WTC11 (cell line): ENCODE data around the gene RTL3. TPM values are rescaled to one million over a fixed set of nuclear protein-coding genes. Genes with fewer than 3 reads are reported as not detected.

Experiments used
- ATAC-seq: fragments of 200-7000 bp; cut with Tn5 transposase; 2 replicates; pipeline ENCODE4 v1.10.0; 2021; ENCODE audit warnings: mild to moderate bottlenecking, moderate library complexity
- CTCF ChIA-PET: fragments of 300-600 bp; sonication (Branson Sonifier 250); formaldehyde crosslinking; loops from one replicate; lab custom pipeline; 2021; ENCODE audit warnings: antibody characterized with exemption; lab: Charles Lee
- POLR2A ChIA-PET: fragments of 350-600 bp; sonication (Branson Sonifier 250); formaldehyde crosslinking; loops from one replicate; lab custom pipeline; 2021; ENCODE audit warnings: antibody characterized with exemption; lab: Charles Lee
- DNase-seq: peaks from one replicate; pipeline ENCODE4 v3.0.0; 2021; ENCODE audit warnings: low spot score
- H3K27ac Mint-ChIP-seq: 2 replicates; pipeline ENCODE4 v1.8.0; 2021; ENCODE audit warnings: mixed read lengths
- H3K27me3 Mint-ChIP-seq: 2 replicates; pipeline ENCODE4 v1.8.0; 2021; ENCODE audit warnings: low read depth, mild to moderate bottlenecking, moderate library complexity, mixed read lengths
- H3K36me3 Mint-ChIP-seq: 2 replicates; pipeline ENCODE4 v1.8.0; 2021; ENCODE audit warnings: mixed read lengths
- H3K4me1 Mint-ChIP-seq: 2 replicates; pipeline ENCODE4 v1.8.0; 2022; ENCODE audit warnings: mixed read lengths
- H3K4me3 Mint-ChIP-seq: 2 replicates; pipeline ENCODE4 v1.8.0; 2021; ENCODE audit warnings: mild to moderate bottlenecking, moderate library complexity, mixed read lengths
- H3K9me3 Mint-ChIP-seq: 2 replicates; pipeline ENCODE4 v1.8.0; 2021; ENCODE audit warnings: mixed read lengths
- ATF1 ChIP-seq: sonication (generic); formaldehyde crosslinking; IDR thresholded peaks from 2 replicates; pipeline ENCODE4 v1.8.1; 2023; ENCODE audit warnings: mild to moderate bottlenecking, moderate library complexity, missing genetic modification reagents
- CBFB ChIP-seq: sonication (generic); formaldehyde crosslinking; IDR thresholded peaks from 2 replicates; pipeline ENCODE4 v1.8.1; 2022; ENCODE audit warnings: mild to moderate bottlenecking, low read depth, missing genetic modification reagents
- CDX4 ChIP-seq: fragments of 250-450 bp; sonication (Bioruptor Pico); IDR thresholded peaks from 2 replicates; pipeline ENCODE4 v1.9.0; 2021; ENCODE audit warnings: moderate library complexity, mild to moderate bottlenecking, inconsistent platforms, borderline replicate concordance
- CREM ChIP-seq: sonication (generic); formaldehyde crosslinking; IDR thresholded peaks from 2 replicates; pipeline ENCODE4 v1.8.1; 2022; ENCODE audit warnings: mild to moderate bottlenecking, missing genetic modification reagents, moderate library complexity
- EMX1 ChIP-seq: fragments of 250-450 bp; sonication (Bioruptor Pico); IDR thresholded peaks from 2 replicates; pipeline ENCODE4 v1.8.0; 2021; ENCODE audit warnings: mild to moderate bottlenecking
- ETV6 ChIP-seq: sonication (generic); formaldehyde crosslinking; IDR thresholded peaks from 2 replicates; pipeline ENCODE4 v1.8.1; 2022; ENCODE audit warnings: mild to moderate bottlenecking, missing genetic modification reagents
- FOXK1 ChIP-seq: sonication (generic); formaldehyde crosslinking; IDR thresholded peaks from 2 replicates; pipeline ENCODE4 v1.8.0; 2022; ENCODE audit warnings: mild to moderate bottlenecking, moderate library complexity, missing genetic modification reagents
- FOXP1 ChIP-seq: sonication (generic); formaldehyde crosslinking; IDR thresholded peaks from 2 replicates; pipeline ENCODE4 v1.8.0; 2022; ENCODE audit warnings: missing genetic modification reagents, mild to moderate bottlenecking, moderate library complexity, borderline replicate concordance
- GRHL2 ChIP-seq: fragments of 250-450 bp; sonication (Bioruptor Pico); IDR thresholded peaks from 2 replicates; pipeline ENCODE4 v1.8.0; 2022; ENCODE audit warnings: mild to moderate bottlenecking, moderate library complexity; ENCODE audit not compliant: insufficient replicate concordance, severe bottlenecking
- HMGA2 ChIP-seq: fragments of 250-450 bp; sonication (Bioruptor Pico); IDR thresholded peaks from 2 replicates; pipeline ENCODE4 v1.4.0; 2021; ENCODE audit warnings: mild to moderate bottlenecking, moderate library complexity
- HMGXB4 ChIP-seq: sonication (generic); formaldehyde crosslinking; IDR thresholded peaks from 2 replicates; pipeline ENCODE4 v1.8.1; 2023; ENCODE audit warnings: mild to moderate bottlenecking, moderate library complexity, missing genetic modification reagents
- IRF2 ChIP-seq: sonication (generic); formaldehyde crosslinking; IDR thresholded peaks from 2 replicates; pipeline ENCODE4 v1.8.0; 2022; ENCODE audit warnings: low read depth, missing genetic modification reagents, borderline replicate concordance
- MXD4 ChIP-seq: fragments of 250-450 bp; sonication (Bioruptor Pico); IDR thresholded peaks from 2 replicates; pipeline ENCODE4 v1.8.0; 2021; ENCODE audit warnings: mild to moderate bottlenecking, moderate library complexity, borderline replicate concordance
- MYBL2 ChIP-seq: sonication (generic); formaldehyde crosslinking; IDR thresholded peaks from 2 replicates; pipeline ENCODE4 v1.8.1; 2023; ENCODE audit warnings: mild to moderate bottlenecking, moderate library complexity, missing genetic modification reagents
- OVOL2 ChIP-seq: fragments of 250-450 bp; sonication (Bioruptor Pico); IDR thresholded peaks from 2 replicates; pipeline ENCODE4 v1.9.0; 2021; ENCODE audit warnings: mild to moderate bottlenecking, borderline replicate concordance
- RORB ChIP-seq: fragments of 250-450 bp; sonication (Bioruptor Pico); IDR thresholded peaks from 2 replicates; pipeline ENCODE4 v1.9.0; 2021; ENCODE audit warnings: mild to moderate bottlenecking
- SMAD4 ChIP-seq: sonication (generic); formaldehyde crosslinking; IDR thresholded peaks from 2 replicates; pipeline ENCODE4 v1.8.0; 2022; ENCODE audit warnings: mild to moderate bottlenecking, missing genetic modification reagents
- TEAD1 ChIP-seq: sonication (generic); formaldehyde crosslinking; IDR thresholded peaks from 2 replicates; pipeline ENCODE4 v1.8.0; 2022; ENCODE audit warnings: mild to moderate bottlenecking, missing genetic modification reagents
- TP53 ChIP-seq: sonication (generic); formaldehyde crosslinking; IDR thresholded peaks from 2 replicates; pipeline ENCODE4 v1.8.1; 2023; ENCODE audit warnings: mild to moderate bottlenecking, missing genetic modification reagents
- ZBTB21 ChIP-seq: sonication (generic); formaldehyde crosslinking; IDR thresholded peaks from 2 replicates; pipeline ENCODE4 v1.8.1; 2023; ENCODE audit warnings: mild to moderate bottlenecking, missing genetic modification reagents, borderline replicate concordance
- ZMAT4 ChIP-seq: fragments of 250-450 bp; sonication (Bioruptor Pico); IDR thresholded peaks from 2 replicates; pipeline ENCODE4 v1.9.0; 2021; ENCODE audit warnings: mild to moderate bottlenecking
- ZNF138 ChIP-seq: sonication (generic); formaldehyde crosslinking; conservative IDR thresholded peaks from 2 replicates; pipeline ENCODE4 v1.8.1; 2022; ENCODE audit warnings: mild to moderate bottlenecking, moderate library complexity, missing genetic modification reagents
- ZNF423 ChIP-seq: fragments of 250-450 bp; sonication (Bioruptor Pico); IDR thresholded peaks from 2 replicates; pipeline ENCODE4 v2.1.2; 2022; ENCODE audit warnings: mild to moderate bottlenecking, moderate library complexity
- total RNA-seq: library from RNA; stranded (reverse); gene quantifications from 3 replicates; pipeline ENCODE4 v1.2.3, GENCODE V29; 2021
- TF ChIP-seq, protein P1 (sequence below): sonication (generic); formaldehyde crosslinking; IDR thresholded peaks from 2 replicates; pipeline ENCODE4 v1.8.0; 2022; ENCODE audit warnings: mild to moderate bottlenecking, missing genetic modification reagents
- TF ChIP-seq, protein P2 (sequence below): sonication (generic); formaldehyde crosslinking; IDR thresholded peaks from 2 replicates; pipeline ENCODE4 v1.8.1; 2023; ENCODE audit warnings: mild to moderate bottlenecking, missing genetic modification reagents, moderate library complexity
- TF ChIP-seq, protein P3 (sequence below): sonication (generic); formaldehyde crosslinking; IDR thresholded peaks from 2 replicates; pipeline ENCODE4 v1.8.0; 2022; ENCODE audit warnings: missing genetic modification reagents
- TF ChIP-seq, protein P4 (sequence below): sonication (generic); formaldehyde crosslinking; conservative IDR thresholded peaks from 2 replicates; pipeline ENCODE4 v1.8.1; 2023; ENCODE audit warnings: mild to moderate bottlenecking, low read depth, missing genetic modification reagents, moderate library complexity

Gene RTL3
- total RNA-seq, 1 experiment from 2014 or later, result not detected

DNA sequence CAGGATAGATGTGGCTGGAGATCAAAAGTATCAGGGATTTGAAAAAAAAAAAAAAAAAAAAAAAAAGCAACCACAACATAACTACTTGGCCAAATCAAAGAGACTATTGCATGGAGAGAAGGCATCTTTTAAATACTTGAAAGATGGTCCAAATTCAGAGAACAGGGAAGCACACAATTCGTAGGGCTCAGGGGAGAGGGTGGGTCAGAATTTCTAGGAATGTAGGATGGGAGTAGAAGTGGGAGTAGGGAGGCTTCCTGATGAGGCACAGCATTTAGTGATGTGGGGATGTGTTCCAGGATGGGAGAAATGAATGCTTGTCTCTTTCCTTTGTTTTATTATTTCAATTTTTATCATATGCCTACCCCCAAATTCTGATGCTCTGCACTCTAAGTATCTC lies 36.3 kb downstream of the RTL3 start:
- Mint-ChIP-seq H3K27me3 (no peaks in the 10 kb centered on the region), H3K4me1 (no peaks in the 10 kb centered on the region), H3K9me3 (no peaks in the 10 kb centered on the region), H3K27ac (no peak overlapping the region), H3K36me3 (no peaks in the 10 kb centered on the region), H3K4me3 (no peak overlapping the region)
- POLR2A ChIA-PET, result no interaction called here
- ATAC-seq (no peak), DNase-seq (no peak)
- CTCF ChIA-PET, result no interaction called here
- TF ChIP-seq MXD4, result no peak
- no peak for TF ChIP-seq RORB
- TF ChIP-seq HMGXB4 (CRISPR knock-in tag), result no peak
- TF ChIP-seq MYBL2 (CRISPR knock-in tag), result no peak
- no peak for TF ChIP-seq ATF1 (CRISPR knock-in tag)
- TF ChIP-seq OVOL2 (CRISPR knock-in tag), result no peak
- TF ChIP-seq, protein P1, sequence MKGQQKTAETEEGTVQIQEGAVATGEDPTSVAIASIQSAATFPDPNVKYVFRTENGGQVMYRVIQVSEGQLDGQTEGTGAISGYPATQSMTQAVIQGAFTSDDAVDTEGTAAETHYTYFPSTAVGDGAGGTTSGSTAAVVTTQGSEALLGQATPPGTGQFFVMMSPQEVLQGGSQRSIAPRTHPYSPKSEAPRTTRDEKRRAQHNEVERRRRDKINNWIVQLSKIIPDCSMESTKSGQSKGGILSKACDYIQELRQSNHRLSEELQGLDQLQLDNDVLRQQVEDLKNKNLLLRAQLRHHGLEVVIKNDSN (CRISPR knock-in tag), result no peak
- no peak for TF ChIP-seq CDX4
- no peak for TF ChIP-seq FOXP1
- TF ChIP-seq ZBTB21 (CRISPR knock-in tag), result no peak
- TF ChIP-seq ZMAT4 (CRISPR knock-in tag), result no peak
- no peak for TF ChIP-seq CBFB (CRISPR knock-in tag)
- TF ChIP-seq FOXK1, result no peak
- TF ChIP-seq EMX1 (CRISPR knock-in tag), result no peak

- ChIA-PET CTCF (no interaction called here), POLR2A (no interaction called here)
- Mint-ChIP-seq H3K4me3 (no peak overlapping the region), H3K27ac (no peak overlapping the region), H3K36me3 (no peaks in the 10 kb centered on the region), H3K4me1 (no peaks in the 10 kb centered on the region), H3K27me3 (no peaks in the 10 kb centered on the region), H3K9me3 (no peaks in the 10 kb centered on the region)
- DNase-seq (no peak), ATAC-seq (no peak)
- TF ChIP-seq, protein P2, sequence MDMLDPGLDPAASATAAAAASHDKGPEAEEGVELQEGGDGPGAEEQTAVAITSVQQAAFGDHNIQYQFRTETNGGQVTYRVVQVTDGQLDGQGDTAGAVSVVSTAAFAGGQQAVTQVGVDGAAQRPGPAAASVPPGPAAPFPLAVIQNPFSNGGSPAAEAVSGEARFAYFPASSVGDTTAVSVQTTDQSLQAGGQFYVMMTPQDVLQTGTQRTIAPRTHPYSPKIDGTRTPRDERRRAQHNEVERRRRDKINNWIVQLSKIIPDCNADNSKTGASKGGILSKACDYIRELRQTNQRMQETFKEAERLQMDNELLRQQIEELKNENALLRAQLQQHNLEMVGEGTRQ (CRISPR knock-in tag), result no peak
- TF ChIP-seq FOXK1, result no peak
- no peak for TF ChIP-seq ZNF423 (CRISPR knock-in tag)
- TF ChIP-seq ETV6 (CRISPR knock-in tag), result no peak
- no peak for TF ChIP-seq ZMAT4 (CRISPR knock-in tag)
- no peak for TF ChIP-seq TP53
- TF ChIP-seq TEAD1 (CRISPR knock-in tag), result no peak
- no peak for TF ChIP-seq CREM (CRISPR knock-in tag)
- TF ChIP-seq, protein P3, sequence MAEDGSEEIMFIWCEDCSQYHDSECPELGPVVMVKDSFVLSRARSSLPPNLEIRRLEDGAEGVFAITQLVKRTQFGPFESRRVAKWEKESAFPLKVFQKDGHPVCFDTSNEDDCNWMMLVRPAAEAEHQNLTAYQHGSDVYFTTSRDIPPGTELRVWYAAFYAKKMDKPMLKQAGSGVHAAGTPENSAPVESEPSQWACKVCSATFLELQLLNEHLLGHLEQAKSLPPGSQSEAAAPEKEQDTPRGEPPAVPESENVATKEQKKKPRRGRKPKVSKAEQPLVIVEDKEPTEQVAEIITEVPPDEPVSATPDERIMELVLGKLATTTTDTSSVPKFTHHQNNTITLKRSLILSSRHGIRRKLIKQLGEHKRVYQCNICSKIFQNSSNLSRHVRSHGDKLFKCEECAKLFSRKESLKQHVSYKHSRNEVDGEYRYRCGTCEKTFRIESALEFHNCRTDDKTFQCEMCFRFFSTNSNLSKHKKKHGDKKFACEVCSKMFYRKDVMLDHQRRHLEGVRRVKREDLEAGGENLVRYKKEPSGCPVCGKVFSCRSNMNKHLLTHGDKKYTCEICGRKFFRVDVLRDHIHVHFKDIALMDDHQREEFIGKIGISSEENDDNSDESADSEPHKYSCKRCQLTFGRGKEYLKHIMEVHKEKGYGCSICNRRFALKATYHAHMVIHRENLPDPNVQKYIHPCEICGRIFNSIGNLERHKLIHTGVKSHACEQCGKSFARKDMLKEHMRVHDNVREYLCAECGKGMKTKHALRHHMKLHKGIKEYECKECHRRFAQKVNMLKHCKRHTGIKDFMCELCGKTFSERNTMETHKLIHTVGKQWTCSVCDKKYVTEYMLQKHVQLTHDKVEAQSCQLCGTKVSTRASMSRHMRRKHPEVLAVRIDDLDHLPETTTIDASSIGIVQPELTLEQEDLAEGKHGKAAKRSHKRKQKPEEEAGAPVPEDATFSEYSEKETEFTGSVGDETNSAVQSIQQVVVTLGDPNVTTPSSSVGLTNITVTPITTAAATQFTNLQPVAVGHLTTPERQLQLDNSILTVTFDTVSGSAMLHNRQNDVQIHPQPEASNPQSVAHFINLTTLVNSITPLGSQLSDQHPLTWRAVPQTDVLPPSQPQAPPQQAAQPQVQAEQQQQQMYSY (CRISPR knock-in tag), result no peak
- no peak for TF ChIP-seq SMAD4
- no peak for TF ChIP-seq IRF2 (CRISPR knock-in tag)
- TF ChIP-seq, protein P4, sequence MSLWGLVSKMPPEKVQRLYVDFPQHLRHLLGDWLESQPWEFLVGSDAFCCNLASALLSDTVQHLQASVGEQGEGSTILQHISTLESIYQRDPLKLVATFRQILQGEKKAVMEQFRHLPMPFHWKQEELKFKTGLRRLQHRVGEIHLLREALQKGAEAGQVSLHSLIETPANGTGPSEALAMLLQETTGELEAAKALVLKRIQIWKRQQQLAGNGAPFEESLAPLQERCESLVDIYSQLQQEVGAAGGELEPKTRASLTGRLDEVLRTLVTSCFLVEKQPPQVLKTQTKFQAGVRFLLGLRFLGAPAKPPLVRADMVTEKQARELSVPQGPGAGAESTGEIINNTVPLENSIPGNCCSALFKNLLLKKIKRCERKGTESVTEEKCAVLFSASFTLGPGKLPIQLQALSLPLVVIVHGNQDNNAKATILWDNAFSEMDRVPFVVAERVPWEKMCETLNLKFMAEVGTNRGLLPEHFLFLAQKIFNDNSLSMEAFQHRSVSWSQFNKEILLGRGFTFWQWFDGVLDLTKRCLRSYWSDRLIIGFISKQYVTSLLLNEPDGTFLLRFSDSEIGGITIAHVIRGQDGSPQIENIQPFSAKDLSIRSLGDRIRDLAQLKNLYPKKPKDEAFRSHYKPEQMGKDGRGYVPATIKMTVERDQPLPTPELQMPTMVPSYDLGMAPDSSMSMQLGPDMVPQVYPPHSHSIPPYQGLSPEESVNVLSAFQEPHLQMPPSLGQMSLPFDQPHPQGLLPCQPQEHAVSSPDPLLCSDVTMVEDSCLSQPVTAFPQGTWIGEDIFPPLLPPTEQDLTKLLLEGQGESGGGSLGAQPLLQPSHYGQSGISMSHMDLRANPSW (CRISPR knock-in tag), result no peak
- no peak for TF ChIP-seq HMGA2 (CRISPR knock-in tag)
- TF ChIP-seq ZNF138 (CRISPR knock-in tag), result no peak
- TF ChIP-seq GRHL2 (CRISPR knock-in tag), result no peak
Measured at GRCh38 chrX:78619834-78620233, 39.3 kb downstream of the RTL3 start.
